Keratinocyte (primary cell): ENCODE results near the gene INSC. TPM values are rescaled to one million over a fixed set of nuclear protein-coding genes. Genes with fewer than 3 reads are reported as not detected.

Source experiments
- DNase-seq: peaks from one replicate; pipeline ENCODE4 v3.0.0-alpha.2; 2011; ENCODE audit warnings: low read depth, missing footprints, low spot score
- FAIRE-seq: peaks from 2 replicates; lab custom pipeline; 2011; peaks lifted over from hg19 to GRCh38; lab: Jason Lieb, UNC
- H2AFZ ChIP-seq: 2 replicates; pipeline ENCODE4 v1.6.0; 2012; ENCODE audit warnings: low read length, control low read depth, inconsistent platforms; ENCODE audit not compliant: control insufficient read depth
- H3K27ac ChIP-seq: 2 replicates; pipeline ENCODE4 v1.5.1; 2011; ENCODE audit warnings: low read length; ENCODE audit not compliant: control insufficient read depth, insufficient read depth
- H3K27me3 ChIP-seq: 3 replicates; pipeline ENCODE4 v1.6.0; 2011; ENCODE audit warnings: low read length; ENCODE audit not compliant: control insufficient read depth, insufficient read depth; ENCODE audit errors: extremely low read depth
- H3K36me3 ChIP-seq, 2 experiments: 2 replicates in 1 of 2; 3 replicates in 1 of 2; pipeline ENCODE4 v1.5.1; 2011; ENCODE audit warnings: low read length in 2 of 2, mild to moderate bottlenecking in 1 of 2; ENCODE audit not compliant: control insufficient read depth in 2 of 2, insufficient read depth in 2 of 2; ENCODE audit errors: extremely low read depth in 1 of 2
- H3K4me1 ChIP-seq: 3 replicates; pipeline ENCODE4 v1.5.1; 2011; ENCODE audit warnings: low read length; ENCODE audit not compliant: control insufficient read depth, insufficient read depth; ENCODE audit errors: extremely low read depth
- H3K4me2 ChIP-seq: 3 replicates; pipeline ENCODE4 v1.6.0; 2011; ENCODE audit warnings: low read depth, low read length; ENCODE audit not compliant: control insufficient read depth, insufficient read depth; ENCODE audit errors: extremely low read depth
- H3K4me3 ChIP-seq, 3 experiments: fragments of 200-600 bp in 1 of 3; sonication (generic) in 1 of 3; 2 replicates in 2 of 3; 3 replicates in 1 of 3; pipeline ENCODE4 v1.5.1; 2011 to 2016; ENCODE audit warnings: low read length in 3 of 3, mild to moderate bottlenecking in 3 of 3, control low read depth in 2 of 3, inconsistent platforms in 1 of 3, low read depth in 1 of 3, mixed read lengths in 1 of 3, mixed run types in 1 of 3, moderate library complexity in 1 of 3; ENCODE audit not compliant: control insufficient read depth in 2 of 3, insufficient read depth in 2 of 3; ENCODE audit errors: extremely low read depth in 1 of 3
- H3K79me2 ChIP-seq: 2 replicates; pipeline ENCODE4 v1.6.0; 2012; ENCODE audit warnings: low read length; ENCODE audit not compliant: control insufficient read depth, insufficient read depth
- H3K9ac ChIP-seq: 3 replicates; pipeline ENCODE4 v1.6.0; 2011; ENCODE audit warnings: low read length; ENCODE audit not compliant: control insufficient read depth, insufficient read depth; ENCODE audit errors: extremely low read depth
- H3K9me1 ChIP-seq: 3 replicates; pipeline ENCODE4 v1.6.0; 2011; ENCODE audit warnings: low read length; ENCODE audit not compliant: control insufficient read depth, insufficient read depth; ENCODE audit errors: extremely low read depth
- H3K9me3 ChIP-seq: 2 replicates; pipeline ENCODE4 v1.5.1; 2012; ENCODE audit warnings: low read depth, low read length; ENCODE audit not compliant: control insufficient read depth
- H4K20me1 ChIP-seq: 3 replicates; pipeline ENCODE4 v1.6.0; 2011; ENCODE audit warnings: low read length; ENCODE audit not compliant: control insufficient read depth, insufficient read depth; ENCODE audit errors: extremely low read depth
- EZH2 ChIP-seq: IDR thresholded peaks from one replicate; pipeline ENCODE4 v1.6.1; 2012; ENCODE audit warnings: inconsistent platforms, mild to moderate bottlenecking, low read length, moderate library complexity
- dilution Hi-C: fragments of 300-500 bp; cut with MboI; formaldehyde crosslinking; loops from one replicate; pipeline ENCODE4 v1.7.0; 2020; ENCODE audit warnings: low sequenced_read_pairs; ENCODE audit not compliant: extremely low pct_ligation_motif_present
- polyA plus RNA-seq, 5 experiments: library from polyadenylated mRNA; depleted of rRNA in 3 of 5; stranded (reverse) in 3 of 5; stranded (forward) in 1 of 5; unstranded in 1 of 5; fragments of >200 nt; gene quantifications; 1 replicate in 1 of 5; 2 replicates in 3 of 5; 3 replicates in 1 of 5; pipeline versions ENCODE4 v1.2.1 to v1.2.3, GENCODE V29; 2011 to 2012; ENCODE audit warnings: missing spikeins in 2 of 5, low read depth in 1 of 5, low replicate concordance in 1 of 5
- TF ChIP-seq, protein P1 (sequence below), 3 experiments: IDR thresholded peaks in 1 of 3; conservative IDR thresholded peaks in 1 of 3; optimal IDR thresholded peaks in 1 of 3; 2 replicates in 2 of 3; 3 replicates in 1 of 3; pipeline versions ENCODE3 to v1.5.1; 2011; ENCODE audit warnings: low read length in 3 of 3, mild to moderate bottlenecking in 3 of 3, moderate library complexity in 2 of 3, control low read depth in 1 of 3, inconsistent platforms in 1 of 3; ENCODE audit not compliant: insufficient read depth in 2 of 3; ENCODE audit errors: extremely low read depth in 1 of 3

INSC gene
- polyA plus RNA-seq, 1 donor (not counting 4 experiments of a cell fraction or from before 2014, with no cell fraction given): 0.13 TPM

DNA sequence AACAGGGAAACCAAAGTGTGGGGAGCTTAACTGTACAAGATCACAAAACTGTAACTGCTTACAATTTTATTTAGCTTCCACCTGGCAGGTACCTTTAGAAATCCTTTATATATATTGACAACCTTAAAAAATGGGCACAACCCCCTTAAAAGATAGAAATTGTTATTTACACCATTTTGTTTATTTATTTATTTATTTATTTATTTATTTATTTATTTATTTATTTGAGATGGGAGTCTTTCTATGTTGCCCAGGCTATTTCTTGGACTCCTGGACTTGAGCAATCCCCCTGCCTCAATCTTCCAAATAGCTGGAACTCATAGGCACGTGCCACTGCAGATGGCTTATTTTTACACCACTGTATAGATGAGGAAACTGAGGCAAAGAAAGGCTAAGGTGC lies 74.5 kb downstream of the INSC start:
- Histone ChIP-seq H3K4me1 (no peaks in the 10 kb centered on the region), H3K27ac (no peak overlapping the region), H2AFZ (no peak overlapping the region), H3K79me2 (no peaks in the 10 kb centered on the region), H3K4me3 (no peak overlapping the region), H3K27me3 (no peaks in the 10 kb centered on the region), H3K36me3 (no peaks in the 10 kb centered on the region), H3K9me3 (no peaks in the 10 kb centered on the region), H3K9ac (no peak overlapping the region), H3K4me2 (no peak overlapping the region), H4K20me1 (no peaks in the 10 kb centered on the region), H3K9me1 (no peaks in the 10 kb centered on the region)
- no peak for TF ChIP-seq EZH2
- TF ChIP-seq, protein P1, sequence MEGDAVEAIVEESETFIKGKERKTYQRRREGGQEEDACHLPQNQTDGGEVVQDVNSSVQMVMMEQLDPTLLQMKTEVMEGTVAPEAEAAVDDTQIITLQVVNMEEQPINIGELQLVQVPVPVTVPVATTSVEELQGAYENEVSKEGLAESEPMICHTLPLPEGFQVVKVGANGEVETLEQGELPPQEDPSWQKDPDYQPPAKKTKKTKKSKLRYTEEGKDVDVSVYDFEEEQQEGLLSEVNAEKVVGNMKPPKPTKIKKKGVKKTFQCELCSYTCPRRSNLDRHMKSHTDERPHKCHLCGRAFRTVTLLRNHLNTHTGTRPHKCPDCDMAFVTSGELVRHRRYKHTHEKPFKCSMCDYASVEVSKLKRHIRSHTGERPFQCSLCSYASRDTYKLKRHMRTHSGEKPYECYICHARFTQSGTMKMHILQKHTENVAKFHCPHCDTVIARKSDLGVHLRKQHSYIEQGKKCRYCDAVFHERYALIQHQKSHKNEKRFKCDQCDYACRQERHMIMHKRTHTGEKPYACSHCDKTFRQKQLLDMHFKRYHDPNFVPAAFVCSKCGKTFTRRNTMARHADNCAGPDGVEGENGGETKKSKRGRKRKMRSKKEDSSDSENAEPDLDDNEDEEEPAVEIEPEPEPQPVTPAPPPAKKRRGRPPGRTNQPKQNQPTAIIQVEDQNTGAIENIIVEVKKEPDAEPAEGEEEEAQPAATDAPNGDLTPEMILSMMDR (optimal IDR thresholded peaks at IDR 0.05 in 1 of 3, IDR thresholded peaks at IDR 0.05 in 1 of 3, conservative IDR thresholded peaks at IDR 0.05 in 1 of 3; ENCODE audit: extremely low read depth in 1 of 3, insufficient read depth in 2 of 3, low read length in 3 of 3): no peak
- DNase-seq (no peak), FAIRE-seq (no peak)
- dilution Hi-C loops: no loop called here

DNA sequence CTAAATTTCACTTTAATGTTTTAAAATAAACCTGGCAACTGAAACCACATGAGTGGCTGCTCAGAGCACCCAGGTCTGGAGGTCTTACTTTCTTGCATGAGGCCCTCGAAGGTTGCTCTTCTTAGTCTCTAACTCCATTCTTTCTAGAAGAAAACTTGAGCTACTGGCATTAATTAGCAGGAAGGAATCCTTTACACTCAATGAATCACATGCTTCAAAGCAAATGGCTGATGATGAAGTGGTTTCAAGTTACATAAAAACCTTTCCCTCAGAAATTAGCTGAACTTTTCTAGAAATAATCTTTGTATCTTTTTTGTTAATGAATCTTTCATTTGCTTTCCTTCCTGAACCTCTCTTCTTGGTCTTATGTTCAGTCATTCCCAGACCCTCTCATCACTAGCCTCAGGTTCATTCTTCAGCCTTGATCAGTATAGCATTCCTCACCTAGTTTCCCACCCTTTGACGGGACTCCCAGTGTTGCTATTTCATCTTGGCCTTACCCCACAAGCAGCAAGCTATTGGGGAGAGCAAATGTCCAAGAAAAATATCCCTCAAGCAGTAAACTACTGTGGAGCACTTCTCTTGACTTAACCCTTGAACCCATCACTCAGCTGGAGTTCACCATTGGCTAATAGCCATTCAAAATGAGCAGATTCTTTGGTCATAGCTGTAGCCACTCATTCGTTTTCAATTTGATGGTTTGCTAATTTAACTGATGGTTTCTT lies 75.1 kb downstream of the INSC start:
- dilution Hi-C loops: no loop called here
- no peak overlapping the region for H3K9ac ChIP-seq
- no peak for FAIRE-seq
- no peaks in the 10 kb centered on the region for H3K79me2 ChIP-seq
- no peaks in the 10 kb centered on the region for H3K36me3 ChIP-seq
- H3K9me1 ChIP-seq: no peaks in the 10 kb centered on the region
- H3K27me3 ChIP-seq: no peaks in the 10 kb centered on the region
- no peaks in the 10 kb centered on the region for H4K20me1 ChIP-seq
- DNase-seq: no peak
- H2AFZ ChIP-seq: no peak overlapping the region
- no peaks in the 10 kb centered on the region for H3K4me1 ChIP-seq
- TF ChIP-seq, protein P1 (optimal IDR thresholded peaks at IDR 0.05 in 1 of 3, IDR thresholded peaks at IDR 0.05 in 1 of 3, conservative IDR thresholded peaks at IDR 0.05 in 1 of 3; ENCODE audit: extremely low read depth in 1 of 3, insufficient read depth in 2 of 3, low read length in 3 of 3): no peak
- TF ChIP-seq EZH2: no peak
- H3K4me2 ChIP-seq: no peak overlapping the region
- H3K4me3 ChIP-seq: no peak overlapping the region
- H3K27ac ChIP-seq: no peak overlapping the region
- H3K9me3 ChIP-seq: no peaks in the 10 kb centered on the region
